ENCODE measurements around the gene KIAA0930. TPM values are rescaled to one million over a fixed set of nuclear protein-coding genes. Genes with fewer than 3 reads are reported as not detected.

The KIAA0930 gene
- polyA plus RNA-seq, 1 of the 3 experiments (the other 2 are of a cell fraction): 80.8 TPM

GRCh38 chr22:45270095-45271020 lies 29.7 kb upstream of the KIAA0930 start:
- CTCF ChIA-PET: interaction anchor here (0.6 to 2.0 kb wide), 10 partner anchors 155 to 307 kb away, joined by 3 to 14 read pairs (median 4); no protein-coding TSS in a partner anchor
- Histone ChIP-seq H3K4me2 (no peak overlapping the region), H4K20me1 (ENCODE audit: insufficient read depth) (no peaks in the 10 kb centered on the region), H3F3A (replicated peaks; ENCODE audit: insufficient read depth) (no peaks in the 10 kb centered on the region), H3K36me3 (replicated peaks in 1 of 2; ENCODE audit: control insufficient read depth in 1 of 2, insufficient read depth in 2 of 2, low read length in 1 of 2) (no peaks in the 10 kb centered on the region), H3K27me3 (ENCODE audit: insufficient read depth) (no peaks in the 10 kb centered on the region), H3K27ac (ENCODE audit: low read depth in 2 of 2, low read length in 1 of 2) (no peak overlapping the region), H3K9me2 (no peaks in the 10 kb centered on the region), H3K9me3 (no peaks in the 10 kb centered on the region), H2AFZ (ENCODE audit: low read depth) (no peak overlapping the region), H3K4me3 (ENCODE audit: low read depth in 2 of 2, low read length in 1 of 2) (no peak overlapping the region), H3K9ac (no peak overlapping the region), H3K79me2 (ENCODE audit: insufficient read depth) (no peaks in the 10 kb centered on the region), H3K4me1 (ENCODE audit: control insufficient read depth in 1 of 2, insufficient read depth in 2 of 2, low read depth in 1 of 2, low read length in 1 of 2) (peaks cover 0 to 5% of the 10 kb centered on the region in 2 experiments; a peak in 1 of 4 replicates)
- POLR2A ChIA-PET: no interaction called here
- 92% methylated on average over 15 of the region's 16 CpGs for WGBS (ENCODE audit: low lambda C conversion rate)
- TF ChIP-seq RAD21 (IDR thresholded peaks at IDR 0.05; ENCODE audit: low read length): no peak
- no peak for TF ChIP-seq GATA2 (CRISPR knock-in tag; IDR thresholded peaks at IDR 0.05)
- TF ChIP-seq POLR2AphosphoS5 (IDR thresholded peaks at IDR 0.05; ENCODE audit: low read depth, low read length): no peak
- no peak for TF ChIP-seq EP300 (IDR thresholded peaks at IDR 0.05; ENCODE audit: borderline replicate concordance in 1 of 2, low read depth in 1 of 2, low read length in 1 of 2)
- TF ChIP-seq USF2 (IDR thresholded peaks at IDR 0.05; ENCODE audit: borderline replicate concordance, low read depth, low read length): no peak
- no peak for TF ChIP-seq CHD2 (IDR thresholded peaks at IDR 0.05; ENCODE audit: low read length, partially characterized antibody)
- TF ChIP-seq JUND (IDR thresholded peaks at IDR 0.05): no peak
- TF ChIP-seq YY1 (IDR thresholded peaks at IDR 0.05; ENCODE audit: low read depth): no peak
- no peak for TF ChIP-seq ELF1 (IDR thresholded peaks at IDR 0.05)
- TF ChIP-seq TAF1 (IDR thresholded peaks at IDR 0.05; ENCODE audit: borderline replicate concordance, low read depth, low read length): no peak
- TF ChIP-seq, protein P1, sequence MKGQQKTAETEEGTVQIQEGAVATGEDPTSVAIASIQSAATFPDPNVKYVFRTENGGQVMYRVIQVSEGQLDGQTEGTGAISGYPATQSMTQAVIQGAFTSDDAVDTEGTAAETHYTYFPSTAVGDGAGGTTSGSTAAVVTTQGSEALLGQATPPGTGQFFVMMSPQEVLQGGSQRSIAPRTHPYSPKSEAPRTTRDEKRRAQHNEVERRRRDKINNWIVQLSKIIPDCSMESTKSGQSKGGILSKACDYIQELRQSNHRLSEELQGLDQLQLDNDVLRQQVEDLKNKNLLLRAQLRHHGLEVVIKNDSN (IDR thresholded peaks at IDR 0.05; ENCODE audit: borderline replicate concordance, low read depth): no peak
- TF ChIP-seq RCOR1 (IDR thresholded peaks at IDR 0.05; ENCODE audit: low read length): no peak
- no peak for DNase-seq

- H3K9ac ChIP-seq: peak overlapping the region; percentile 51; the same call in 1 of the 2 replicates
- POLR2A ChIA-PET: no interaction called here
- no peaks in the 10 kb centered on the region for H3K9me3 ChIP-seq
- TF ChIP-seq EZH2phosphoT487 (IDR thresholded peaks at IDR 0.05; ENCODE audit: borderline replicate concordance, low read depth) (no peak), ELF1 (IDR thresholded peaks at IDR 0.05) (no peak), YY1 (IDR thresholded peaks at IDR 0.05; ENCODE audit: low read depth) (no peak), SMC3 (IDR thresholded peaks at IDR 0.05; ENCODE audit: low read depth, low read length) (peak; percentile 87), MXI1 (IDR thresholded peaks at IDR 0.05; ENCODE audit: low read depth, low read length) (peak; percentile 25; the same call in 1 of the 2 replicates), NRF1 (IDR thresholded peaks at IDR 0.05; ENCODE audit: low read depth, low read length) (no peak), MEF2A (IDR thresholded peaks at IDR 0.05; ENCODE audit: borderline replicate concordance, low read depth) (no peak), PBX3 (IDR thresholded peaks at IDR 0.05) (no peak), TAF1 (IDR thresholded peaks at IDR 0.05; ENCODE audit: borderline replicate concordance, low read depth, low read length) (no peak), JUND (IDR thresholded peaks at IDR 0.05) (no peak)
- TF ChIP-seq, protein P2, sequence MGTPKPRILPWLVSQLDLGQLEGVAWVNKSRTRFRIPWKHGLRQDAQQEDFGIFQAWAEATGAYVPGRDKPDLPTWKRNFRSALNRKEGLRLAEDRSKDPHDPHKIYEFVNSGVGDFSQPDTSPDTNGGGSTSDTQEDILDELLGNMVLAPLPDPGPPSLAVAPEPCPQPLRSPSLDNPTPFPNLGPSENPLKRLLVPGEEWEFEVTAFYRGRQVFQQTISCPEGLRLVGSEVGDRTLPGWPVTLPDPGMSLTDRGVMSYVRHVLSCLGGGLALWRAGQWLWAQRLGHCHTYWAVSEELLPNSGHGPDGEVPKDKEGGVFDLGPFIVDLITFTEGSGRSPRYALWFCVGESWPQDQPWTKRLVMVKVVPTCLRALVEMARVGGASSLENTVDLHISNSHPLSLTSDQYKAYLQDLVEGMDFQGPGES (IDR thresholded peaks at IDR 0.05; ENCODE audit: low read depth, low read length): no peak
Measured at GRCh38 chr22:45268958-45269844, 28.5 kb upstream of the KIAA0930 start.

More at GRCh38 chr22:45268958-45269844, 28.5 kb upstream of the KIAA0930 start:
- peak; percentile 93 for DNase-seq
- Histone ChIP-seq H2AFZ (ENCODE audit: low read depth) (peak overlapping the region; percentile 97), H3K4me3 (ENCODE audit: low read depth in 2 of 2, low read length in 1 of 2) (peak overlapping the region; percentile 62 to 79), H3K27ac (ENCODE audit: low read depth in 2 of 2, low read length in 1 of 2) (peak overlapping the region; percentile 42 to 90; a peak in 3 of 4 replicates), H3K36me3 (replicated peaks in 1 of 2; ENCODE audit: control insufficient read depth in 1 of 2, insufficient read depth in 2 of 2, low read length in 1 of 2) (no peaks in the 10 kb centered on the region), H3K4me1 (ENCODE audit: control insufficient read depth in 1 of 2, insufficient read depth in 2 of 2, low read depth in 1 of 2, low read length in 1 of 2) (peaks cover 0 to 5% of the 10 kb centered on the region in 2 experiments; a peak in 1 of 4 replicates), H3K4me2 (peak overlapping the region; percentile 97), H3K27me3 (ENCODE audit: insufficient read depth) (no peaks in the 10 kb centered on the region), H3K79me2 (ENCODE audit: insufficient read depth) (no peaks in the 10 kb centered on the region), H3F3A (replicated peaks; ENCODE audit: insufficient read depth) (no peaks in the 10 kb centered on the region), H3K9me2 (no peaks in the 10 kb centered on the region), H4K20me1 (ENCODE audit: insufficient read depth) (no peaks in the 10 kb centered on the region)
- CTCF ChIA-PET: interaction anchor here (0.7 to 2.0 kb wide), 17 partner anchors 15 to 304 kb away, joined by 3 to 14 read pairs (median 3); partner anchors contain the start of gene FAM118A
- 3% methylated on average over 18 of the region's 60 CpGs for WGBS (ENCODE audit: low lambda C conversion rate)
